ENCODE data around the gene NDUFB2. TPM values are rescaled to one million over a fixed set of nuclear protein-coding genes. Genes with fewer than 3 reads are reported as not detected.
A peak's percentile ranks its signal among the peaks of the same experiment; 100 is the strongest.

The NDUFB2 gene
- total and polyA plus RNA-seq, 9 of the 15 experiments (the other 6 are each of a cell fraction or from before 2014, with no cell fraction given) = 220 to 2,075 (median 320) TPM

DNA sequence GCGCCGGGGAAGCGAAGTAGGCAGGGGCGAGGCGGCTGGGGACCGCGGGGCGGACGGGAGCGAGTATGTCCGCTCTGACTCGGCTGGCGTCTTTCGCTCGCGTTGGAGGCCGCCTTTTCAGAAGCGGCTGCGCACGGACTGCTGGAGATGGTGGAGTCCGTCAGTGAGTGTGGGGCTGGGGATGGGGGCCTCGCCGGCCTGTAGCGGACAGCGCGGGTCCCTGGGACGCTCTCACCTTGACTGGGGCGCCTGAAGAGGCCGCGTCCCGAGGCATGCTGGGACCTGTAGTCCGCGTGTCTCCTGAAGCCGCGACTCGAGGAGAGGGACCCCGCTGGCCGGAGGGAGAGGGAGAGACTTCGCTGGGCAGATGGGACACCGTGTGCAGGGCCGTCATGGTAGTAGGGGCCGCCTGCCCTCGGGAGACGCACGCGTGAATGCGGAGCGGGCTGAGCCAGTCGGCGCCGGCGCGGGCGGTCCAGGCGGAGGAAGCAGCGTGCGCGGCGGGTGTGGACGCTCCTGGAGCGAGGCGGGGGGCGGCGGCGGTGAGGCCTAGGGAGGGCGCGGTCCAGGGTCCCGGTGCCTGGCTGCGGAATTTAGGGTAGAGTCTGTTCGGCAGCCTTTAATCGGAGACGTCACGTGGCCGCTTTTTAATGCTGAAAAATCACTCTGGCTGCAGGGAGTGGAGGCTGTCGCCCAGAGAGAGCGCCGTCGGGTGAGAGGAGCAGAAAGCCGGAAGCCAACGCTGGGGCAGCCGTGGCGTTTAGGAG lies at the start of gene NDUFB2 (continued):
- TF ChIP-seq, protein P1, sequence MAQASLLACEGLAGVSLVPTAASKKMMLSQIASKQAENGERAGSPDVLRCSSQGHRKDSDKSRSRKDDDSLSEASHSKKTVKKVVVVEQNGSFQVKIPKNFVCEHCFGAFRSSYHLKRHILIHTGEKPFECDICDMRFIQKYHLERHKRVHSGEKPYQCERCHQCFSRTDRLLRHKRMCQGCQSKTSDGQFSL (CRISPR knock-in tag; IDR thresholded peaks at IDR 0.05) = peak; percentile 61
- TF ChIP-seq, protein P1 (tag; IDR thresholded peaks at IDR 0.05) = no peak
- TF ChIP-seq FOXK2 (conservative IDR thresholded peaks at IDR 0.05 in 1 of 2, IDR thresholded peaks at IDR 0.05 in 1 of 2; ENCODE audit: low read depth in 2 of 2) (peak; percentile 30 to 45; a peak in 2 of 4 replicates), ETV6 (IDR thresholded peaks at IDR 0.05; ENCODE audit: borderline replicate concordance in 1 of 2, low read depth in 2 of 2, low read length in 1 of 2) (0 out of 4 replicates have a peak, but pooled peaks of 1 of the 2 experiments have one; percentile 18), ETV6 (CRISPR knock-in tag; IDR thresholded peaks at IDR 0.05; ENCODE audit: borderline replicate concordance) (peak; percentile 96; the same call in 1 of the 2 replicates), C11orf30 (IDR thresholded peaks at IDR 0.05; ENCODE audit: low read depth) (peak; percentile 85), TOE1 (IDR thresholded peaks at IDR 0.05; ENCODE audit: borderline replicate concordance) (peak; percentile 67), TOE1 (CRISPR knock-in tag; IDR thresholded peaks at IDR 0.05; ENCODE audit: borderline replicate concordance, low read depth) (peak; percentile 89), OTX1 (CRISPR knock-in tag; IDR thresholded peaks at IDR 0.05) (peak; percentile 8; the same call in 1 of the 2 replicates), SLC30A9 (CRISPR knock-in tag; IDR thresholded peaks at IDR 0.05) (no peak), SRF (CRISPR knock-in tag; IDR thresholded peaks at IDR 0.05) (peak in 1 of 2 experiments; percentile 9; a peak in 1 of 4 replicates), PHF21A (IDR thresholded peaks at IDR 0.05; ENCODE audit: borderline replicate concordance, low read depth) (peak; percentile 10; the same call in 1 of the 2 replicates), CEBPB (tag; IDR thresholded peaks at IDR 0.05) (no peak)
- TF ChIP-seq, protein P2, sequence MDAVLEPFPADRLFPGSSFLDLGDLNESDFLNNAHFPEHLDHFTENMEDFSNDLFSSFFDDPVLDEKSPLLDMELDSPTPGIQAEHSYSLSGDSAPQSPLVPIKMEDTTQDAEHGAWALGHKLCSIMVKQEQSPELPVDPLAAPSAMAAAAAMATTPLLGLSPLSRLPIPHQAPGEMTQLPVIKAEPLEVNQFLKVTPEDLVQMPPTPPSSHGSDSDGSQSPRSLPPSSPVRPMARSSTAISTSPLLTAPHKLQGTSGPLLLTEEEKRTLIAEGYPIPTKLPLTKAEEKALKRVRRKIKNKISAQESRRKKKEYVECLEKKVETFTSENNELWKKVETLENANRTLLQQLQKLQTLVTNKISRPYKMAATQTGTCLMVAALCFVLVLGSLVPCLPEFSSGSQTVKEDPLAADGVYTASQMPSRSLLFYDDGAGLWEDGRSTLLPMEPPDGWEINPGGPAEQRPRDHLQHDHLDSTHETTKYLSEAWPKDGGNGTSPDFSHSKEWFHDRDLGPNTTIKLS (IDR thresholded peaks at IDR 0.05; ENCODE audit: borderline replicate concordance, low read depth) = peak; percentile 94
- TF ChIP-seq, protein P3, sequence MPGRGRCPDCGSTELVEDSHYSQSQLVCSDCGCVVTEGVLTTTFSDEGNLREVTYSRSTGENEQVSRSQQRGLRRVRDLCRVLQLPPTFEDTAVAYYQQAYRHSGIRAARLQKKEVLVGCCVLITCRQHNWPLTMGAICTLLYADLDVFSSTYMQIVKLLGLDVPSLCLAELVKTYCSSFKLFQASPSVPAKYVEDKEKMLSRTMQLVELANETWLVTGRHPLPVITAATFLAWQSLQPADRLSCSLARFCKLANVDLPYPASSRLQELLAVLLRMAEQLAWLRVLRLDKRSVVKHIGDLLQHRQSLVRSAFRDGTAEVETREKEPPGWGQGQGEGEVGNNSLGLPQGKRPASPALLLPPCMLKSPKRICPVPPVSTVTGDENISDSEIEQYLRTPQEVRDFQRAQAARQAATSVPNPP (IDR thresholded peaks at IDR 0.05; ENCODE audit: borderline replicate concordance, insufficient read depth, insufficient read length) = no peak
- TF ChIP-seq, protein P4, sequence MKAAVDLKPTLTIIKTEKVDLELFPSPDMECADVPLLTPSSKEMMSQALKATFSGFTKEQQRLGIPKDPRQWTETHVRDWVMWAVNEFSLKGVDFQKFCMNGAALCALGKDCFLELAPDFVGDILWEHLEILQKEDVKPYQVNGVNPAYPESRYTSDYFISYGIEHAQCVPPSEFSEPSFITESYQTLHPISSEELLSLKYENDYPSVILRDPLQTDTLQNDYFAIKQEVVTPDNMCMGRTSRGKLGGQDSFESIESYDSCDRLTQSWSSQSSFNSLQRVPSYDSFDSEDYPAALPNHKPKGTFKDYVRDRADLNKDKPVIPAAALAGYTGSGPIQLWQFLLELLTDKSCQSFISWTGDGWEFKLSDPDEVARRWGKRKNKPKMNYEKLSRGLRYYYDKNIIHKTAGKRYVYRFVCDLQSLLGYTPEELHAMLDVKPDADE (conservative IDR thresholded peaks at IDR 0.05; ENCODE audit: control insufficient read depth, low read depth, low read length) = peak; percentile 80
- TF ChIP-seq, protein P5, sequence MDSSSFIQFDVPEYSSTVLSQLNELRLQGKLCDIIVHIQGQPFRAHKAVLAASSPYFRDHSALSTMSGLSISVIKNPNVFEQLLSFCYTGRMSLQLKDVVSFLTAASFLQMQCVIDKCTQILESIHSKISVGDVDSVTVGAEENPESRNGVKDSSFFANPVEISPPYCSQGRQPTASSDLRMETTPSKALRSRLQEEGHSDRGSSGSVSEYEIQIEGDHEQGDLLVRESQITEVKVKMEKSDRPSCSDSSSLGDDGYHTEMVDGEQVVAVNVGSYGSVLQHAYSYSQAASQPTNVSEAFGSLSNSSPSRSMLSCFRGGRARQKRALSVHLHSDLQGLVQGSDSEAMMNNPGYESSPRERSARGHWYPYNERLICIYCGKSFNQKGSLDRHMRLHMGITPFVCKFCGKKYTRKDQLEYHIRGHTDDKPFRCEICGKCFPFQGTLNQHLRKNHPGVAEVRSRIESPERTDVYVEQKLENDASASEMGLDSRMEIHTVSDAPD (CRISPR knock-in tag; IDR thresholded peaks at IDR 0.05) = no peak
- TF ChIP-seq, protein P6, sequence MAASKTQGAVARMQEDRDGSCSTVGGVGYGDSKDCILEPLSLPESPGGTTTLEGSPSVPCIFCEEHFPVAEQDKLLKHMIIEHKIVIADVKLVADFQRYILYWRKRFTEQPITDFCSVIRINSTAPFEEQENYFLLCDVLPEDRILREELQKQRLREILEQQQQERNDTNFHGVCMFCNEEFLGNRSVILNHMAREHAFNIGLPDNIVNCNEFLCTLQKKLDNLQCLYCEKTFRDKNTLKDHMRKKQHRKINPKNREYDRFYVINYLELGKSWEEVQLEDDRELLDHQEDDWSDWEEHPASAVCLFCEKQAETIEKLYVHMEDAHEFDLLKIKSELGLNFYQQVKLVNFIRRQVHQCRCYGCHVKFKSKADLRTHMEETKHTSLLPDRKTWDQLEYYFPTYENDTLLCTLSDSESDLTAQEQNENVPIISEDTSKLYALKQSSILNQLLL (CRISPR knock-in tag; IDR thresholded peaks at IDR 0.05; ENCODE audit: borderline replicate concordance) = no peak

Measured in K562 (cell line).